NB4 (cell line): Measurements from ENCODE around the gene DOCK3.

Experiments
- DNase-seq: peaks from one replicate; pipeline ENCODE4 v3.0.0; 2010; ENCODE audit warnings: low read depth
- H3K4me3 ChIP-seq: one replicate; pipeline ENCODE4 v1.5.1; 2011; ENCODE audit warnings: mild to moderate bottlenecking, low read depth, low read length, moderate library complexity
- CTCF ChIP-seq: IDR thresholded peaks from one replicate; pipeline ENCODE4 v1.5.1; 2012; ENCODE audit warnings: low read depth, low read length
- MAX ChIP-seq: IDR thresholded peaks from 2 replicates; pipeline ENCODE4 v1.6.1; 2011; ENCODE audit warnings: low read depth, low read length
- MYC ChIP-seq: IDR thresholded peaks from 2 replicates; pipeline ENCODE4 v1.6.1; 2011; ENCODE audit warnings: low read depth, low read length
- POLR2A ChIP-seq: IDR thresholded peaks from 2 replicates; pipeline ENCODE4 v1.6.1; 2011; ENCODE audit warnings: mild to moderate bottlenecking; ENCODE audit not compliant: insufficient read length; ENCODE audit errors: extremely low read depth

DOCK3 gene

GRCh38 chr3:51408813-51409212, 734.1 kb downstream of the DOCK3 start:
- TF ChIP-seq CTCF (no peak), MYC (no peak), POLR2A (no peak), MAX (no peak)
- DNase-seq: no peak
- H3K4me3 ChIP-seq: no peak overlapping the region

- no peak for DNase-seq
- TF ChIP-seq MYC: no peak
- no peak for TF ChIP-seq CTCF
- TF ChIP-seq MAX: no peak
- no peak for TF ChIP-seq POLR2A
- no peak overlapping the region for H3K4me3 ChIP-seq
Observed at GRCh38 chr3:51422211-51422610, 747.5 kb downstream of the DOCK3 start.

- no peak for DNase-seq
- TF ChIP-seq MYC (no peak), CTCF (no peak), MAX (no peak)
- no peak overlapping the region for H3K4me3 ChIP-seq
Observed at GRCh38 chr3:51426921-51427320, 752.2 kb downstream of the DOCK3 start.

- TF ChIP-seq POLR2A (no peak), CTCF (no peak), MYC (no peak), MAX (no peak)
- no peak for DNase-seq
- no peak overlapping the region for H3K4me3 ChIP-seq
Observed at GRCh38 chr3:51429138-51429537, 754.4 kb downstream of the DOCK3 start.
